IMR-90 (cell line): ENCODE data around the gene ATG10. TPM values are rescaled to one million over a fixed set of nuclear protein-coding genes. Genes with fewer than 3 reads are reported as not detected.

Source experiments
- ATAC-seq: fragments of 200-7000 bp; cut with Tn5 transposase; 2 replicates; pipeline ENCODE4 v1.9.1; 2020; ENCODE audit warnings: low read depth, mild to moderate bottlenecking, moderate library complexity
- BruUV-seq: library from RNA; stranded (reverse); fragments of 400-500 nt; replicated peaks from 2 replicates; lab custom pipeline; 2021; lab: Mats Ljungman, UMichigan
- CTCF ChIA-PET: fragments of 300-600 bp; formaldehyde crosslinking; extraction: SDS; loops from one replicate; lab custom pipeline; 2021; ENCODE audit warnings: antibody characterized with exemption; lab: Yijun Ruan, JAX
- POLR2A ChIA-PET: fragments of 300-600 bp; sonication (Branson Sonifier 250); formaldehyde crosslinking; loops from one replicate; lab custom pipeline; 2022; ENCODE audit warnings: antibody characterized with exemption; ENCODE audit not compliant: unreplicated experiment; lab: Charles Lee
- DNase-seq: peaks from one replicate; pipeline ENCODE4 v3.0.0; 2013
- H2AFZ ChIP-seq: replicated peaks from 2 replicates; pipeline ENCODE3; 2013; ENCODE audit warnings: low read length, mild to moderate bottlenecking; ENCODE audit not compliant: poor library complexity
- H2AK5ac ChIP-seq: 2 replicates; pipeline ENCODE4 v1.6.1; 2013; ENCODE audit warnings: low read depth, low read length, inconsistent platforms
- H2AK9ac ChIP-seq: replicated peaks from 2 replicates; pipeline ENCODE3; 2013; ENCODE audit warnings: mild to moderate bottlenecking, low read depth, low read length, moderate library complexity; ENCODE audit not compliant: poor library complexity
- H2BK120ac ChIP-seq: 2 replicates; pipeline ENCODE4 v1.6.1; 2013; ENCODE audit warnings: low read depth, low read length, inconsistent platforms
- H2BK15ac ChIP-seq: 3 replicates; pipeline ENCODE4 v1.6.1; 2013; ENCODE audit warnings: low read depth, low read length, inconsistent platforms
- H2BK20ac ChIP-seq: 2 replicates; pipeline ENCODE4 v1.6.1; 2013; ENCODE audit warnings: low read depth, mild to moderate bottlenecking, inconsistent platforms, low read length, moderate library complexity
- H2BK5ac ChIP-seq: 2 replicates; pipeline ENCODE4 v1.6.1; 2013; ENCODE audit warnings: mild to moderate bottlenecking, low read depth, low read length, inconsistent platforms; ENCODE audit not compliant: poor library complexity, severe bottlenecking
- H3K14ac ChIP-seq: replicated peaks from 2 replicates; pipeline ENCODE4 v1.6.1; 2013; ENCODE audit warnings: low read depth, low read length, inconsistent platforms
- H3K18ac ChIP-seq: 2 replicates; pipeline ENCODE4 v1.6.1; 2013; ENCODE audit warnings: low read depth, low read length, control low read depth
- H3K23ac ChIP-seq: 2 replicates; pipeline ENCODE4 v1.6.1; 2013; ENCODE audit warnings: low read depth, low read length, inconsistent platforms
- H3K27ac ChIP-seq: 2 replicates; pipeline ENCODE4 v1.5.1; 2013; ENCODE audit warnings: mild to moderate bottlenecking, control low read depth, low read length; ENCODE audit not compliant: insufficient read depth
- H3K27me3 ChIP-seq: 2 replicates; pipeline ENCODE4 v1.6.1; 2013; ENCODE audit warnings: low read length; ENCODE audit not compliant: control insufficient read depth, insufficient read depth
- H3K36me3 ChIP-seq: 2 replicates; pipeline ENCODE4 v1.6.1; 2013; ENCODE audit warnings: low read length, mixed read lengths; ENCODE audit not compliant: control insufficient read depth, insufficient read depth
- H3K4ac ChIP-seq: 2 replicates; pipeline ENCODE4 v1.6.1; 2013; ENCODE audit warnings: low read depth, low read length, inconsistent platforms
- H3K4me1 ChIP-seq: 2 replicates; pipeline ENCODE4 v1.6.1; 2013; ENCODE audit warnings: low read length, mixed read lengths; ENCODE audit not compliant: control insufficient read depth, insufficient read depth
- H3K4me2 ChIP-seq: 2 replicates; pipeline ENCODE4 v1.6.1; 2013; ENCODE audit warnings: low read depth, mild to moderate bottlenecking, control low read depth, low read length, moderate library complexity
- H3K4me3 ChIP-seq: 2 replicates; pipeline ENCODE4 v1.5.1; 2013; ENCODE audit warnings: low read depth, mild to moderate bottlenecking, control low read depth, low read length, moderate library complexity; ENCODE audit not compliant: insufficient read depth
- H3K56ac ChIP-seq: 2 replicates; pipeline ENCODE4 v1.6.1; 2013; ENCODE audit warnings: low read length, inconsistent platforms; ENCODE audit not compliant: insufficient read depth; ENCODE audit errors: extremely low read depth
- H3K79me1 ChIP-seq, 2 experiments: 2 replicates each; pipeline ENCODE4 v1.6.1; 2013; ENCODE audit warnings: low read length in 2 of 2, inconsistent platforms in 1 of 2, low read depth in 1 of 2
- H3K9ac ChIP-seq: 2 replicates; pipeline ENCODE4 v1.6.1; 2013; ENCODE audit warnings: low read depth, low read length, control low read depth
- H3K9me1 ChIP-seq: 2 replicates; pipeline ENCODE4 v1.6.1; 2013; ENCODE audit warnings: low read length, inconsistent platforms; ENCODE audit not compliant: insufficient read depth
- H3K9me3 ChIP-seq: 2 replicates; pipeline ENCODE4 v1.6.1; 2013; ENCODE audit warnings: low read length; ENCODE audit not compliant: control insufficient read depth, insufficient read depth
- H4K20me1 ChIP-seq: 2 replicates; pipeline ENCODE4 v1.6.1; 2013; ENCODE audit warnings: low read length, inconsistent platforms; ENCODE audit not compliant: insufficient read depth
- H4K5ac ChIP-seq: 2 replicates; pipeline ENCODE4 v1.6.1; 2013; ENCODE audit warnings: mild to moderate bottlenecking, low read depth, low read length, control low read depth
- H4K8ac ChIP-seq, 2 experiments: 2 replicates each; pipeline ENCODE4 v1.6.1; 2013; ENCODE audit warnings: low read depth in 2 of 2, low read length in 2 of 2, control low read depth in 1 of 2, inconsistent platforms in 1 of 2
- H4K91ac ChIP-seq: 2 replicates; pipeline ENCODE4 v1.6.1; 2013; ENCODE audit warnings: low read depth, low read length, inconsistent platforms; ENCODE audit not compliant: insufficient read depth
- CEBPB ChIP-seq: IDR thresholded peaks from 2 replicates; pipeline ENCODE4 v1.6.1; 2012; ENCODE audit warnings: low read depth, low read length, improper control_type of control experiment
- CTCF ChIP-seq: conservative IDR thresholded peaks from 2 replicates; pipeline ENCODE4 v1.5.1; 2012; ENCODE audit warnings: mild to moderate bottlenecking, low read depth, low read length, improper control_type of control experiment
- POLR2A ChIP-seq: IDR thresholded peaks from 2 replicates; pipeline ENCODE4 v1.6.1; 2012; ENCODE audit warnings: mild to moderate bottlenecking, low read depth, low read length
- WGBS, 2 experiments: methylation state at CpG; one replicate each; pipeline versions ENCODE4 v1.1.5 to v1.1.7; 2013; ENCODE audit warnings: missing lambda C conversion rate in 2 of 2; ENCODE audit not compliant: insufficient read length in 1 of 2; ENCODE audit errors: extremely low coverage in 2 of 2; 5-methylcytosine and 5-hydroxymethylcytosine counted together
- dilution Hi-C: fragments of 300-500 bp; cut with HindIII; formaldehyde crosslinking; loops from one replicate; pipeline ENCODE4 v1.14.3; 2018; ENCODE audit warnings: low sequenced_read_pairs; ENCODE audit not compliant: unreplicated experiment
- in situ Hi-C: fragments of 300-500 bp; cut with MboI; formaldehyde crosslinking; loops from 3 replicates; pipeline ENCODE4 v1.14.3; 2019; ENCODE audit warnings: low sequenced_read_pairs, inconsistent platforms, mixed read lengths
- intact Hi-C: fragments of 100-400 bp; cut with micrococcal nuclease; formaldehyde crosslinking; loops from 2 replicates; pipeline ENCODE4 v1.10.0; 2022
- polyA plus RNA-seq, 3 experiments: library from polyadenylated mRNA; depleted of rRNA; stranded (reverse); fragments of >200 nt; gene quantifications; 2 replicates each; pipeline ENCODE4 v1.2.3, GENCODE V29; 2012; ENCODE audit warnings: low replicate concordance in 1 of 3
- total RNA-seq: library from RNA; depleted of rRNA; stranded (reverse); fragments of >200 nt; gene quantifications from 2 replicates; pipeline ENCODE4 v1.2.3, GENCODE V29; 2012

Gene ATG10
- total and polyA plus RNA-seq, 2 of the 4 experiments (the other 2 are of a cell fraction) = 3.4 to 8.1 TPM

GRCh38 chr5:82151662-82152061 lies 179.8 kb downstream of the ATG10 start:
- POLR2A ChIA-PET = no interaction called here
- Histone ChIP-seq H3K4ac (no peak overlapping the region), H3K14ac (no peak overlapping the region), H3K27ac (no peak overlapping the region), H3K9me1 (no peaks in the 10 kb centered on the region), H3K18ac (no peak overlapping the region), H3K27me3 (no peaks in the 10 kb centered on the region), H3K23ac (no peak overlapping the region), H2BK20ac (no peak overlapping the region), H3K79me1 (no peaks in the 10 kb centered on the region; a peak in 1 of 4 replicates), H2AK9ac (no peak overlapping the region), H4K8ac (no peak overlapping the region), H4K20me1 (no peaks in the 10 kb centered on the region), H2AK5ac (no peak overlapping the region), H2AFZ (no peak overlapping the region), H4K5ac (no peak overlapping the region), H4K91ac (no peak overlapping the region), H2BK15ac (no peak overlapping the region), H3K9me3 (no peaks in the 10 kb centered on the region), H3K4me2 (no peak overlapping the region), H3K36me3 (no peaks in the 10 kb centered on the region), H3K4me1 (no peaks in the 10 kb centered on the region; the same call in 1 of the 2 replicates), H3K56ac (no peak overlapping the region), H2BK120ac (no peak overlapping the region), H3K4me3 (no peak overlapping the region), H3K9ac (no peak overlapping the region), H2BK5ac (no peak overlapping the region)
- CTCF ChIA-PET = interaction anchor here (0.8 kb wide), 1 partner anchor 689 kb away, joined by 3 read pairs; no protein-coding TSS in a partner anchor
- no peak for ATAC-seq
- BruUV-seq = no TSS peak
- intact Hi-C loops (no loop called here), in situ Hi-C loops (loop anchor here (25.0 kb wide), 2 partner anchors 389 to 639 kb away; partner anchors contain the start of gene SSBP2), dilution Hi-C loops (no loop called here)
- DNase-seq = peak; percentile 26
- TF ChIP-seq CTCF (no peak), POLR2A (no peak), CEBPB (peak; percentile 61)
- WGBS, 2 experiments = no CpG with 5 or more reads among the region's 1 CpG
